GM10266 (cell line): ENCODE data around the gene FBP1.

ENCODE experiments used
- DNase-seq: peaks from one replicate; pipeline ENCODE4 v3.0.0; 2012; ENCODE audit errors: extremely low spot score
- TF ChIP-seq, protein P1 (sequence below): IDR thresholded peaks from 2 replicates; pipeline ENCODE4 v1.5.1; 2012; ENCODE audit warnings: mild to moderate bottlenecking, low read depth; ENCODE audit not compliant: control insufficient read depth, insufficient read depth; ENCODE audit errors: missing control alignments

Gene FBP1

DNA sequence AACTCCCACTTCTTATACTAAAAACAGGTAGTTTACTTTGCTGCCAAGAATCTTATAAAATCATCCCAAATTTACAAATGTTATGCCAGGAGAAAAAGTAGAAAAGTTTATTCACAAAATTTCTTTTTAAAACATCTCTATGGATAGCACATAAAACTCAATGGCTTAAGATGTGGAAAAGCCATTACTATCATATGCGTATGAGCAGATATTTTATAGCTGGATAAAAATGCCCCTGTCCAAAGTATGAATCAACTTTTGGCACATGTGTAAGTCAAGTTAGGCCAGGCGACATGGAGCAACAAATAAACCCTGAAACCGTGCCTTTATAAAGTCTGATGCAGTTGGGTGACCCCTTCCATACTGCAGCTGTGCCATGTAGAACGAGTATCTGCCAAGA is 38.6 kb upstream of the FBP1 start:
- TF ChIP-seq, protein P1, sequence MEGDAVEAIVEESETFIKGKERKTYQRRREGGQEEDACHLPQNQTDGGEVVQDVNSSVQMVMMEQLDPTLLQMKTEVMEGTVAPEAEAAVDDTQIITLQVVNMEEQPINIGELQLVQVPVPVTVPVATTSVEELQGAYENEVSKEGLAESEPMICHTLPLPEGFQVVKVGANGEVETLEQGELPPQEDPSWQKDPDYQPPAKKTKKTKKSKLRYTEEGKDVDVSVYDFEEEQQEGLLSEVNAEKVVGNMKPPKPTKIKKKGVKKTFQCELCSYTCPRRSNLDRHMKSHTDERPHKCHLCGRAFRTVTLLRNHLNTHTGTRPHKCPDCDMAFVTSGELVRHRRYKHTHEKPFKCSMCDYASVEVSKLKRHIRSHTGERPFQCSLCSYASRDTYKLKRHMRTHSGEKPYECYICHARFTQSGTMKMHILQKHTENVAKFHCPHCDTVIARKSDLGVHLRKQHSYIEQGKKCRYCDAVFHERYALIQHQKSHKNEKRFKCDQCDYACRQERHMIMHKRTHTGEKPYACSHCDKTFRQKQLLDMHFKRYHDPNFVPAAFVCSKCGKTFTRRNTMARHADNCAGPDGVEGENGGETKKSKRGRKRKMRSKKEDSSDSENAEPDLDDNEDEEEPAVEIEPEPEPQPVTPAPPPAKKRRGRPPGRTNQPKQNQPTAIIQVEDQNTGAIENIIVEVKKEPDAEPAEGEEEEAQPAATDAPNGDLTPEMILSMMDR, result no peak
- DNase-seq, result no peak

DNA sequence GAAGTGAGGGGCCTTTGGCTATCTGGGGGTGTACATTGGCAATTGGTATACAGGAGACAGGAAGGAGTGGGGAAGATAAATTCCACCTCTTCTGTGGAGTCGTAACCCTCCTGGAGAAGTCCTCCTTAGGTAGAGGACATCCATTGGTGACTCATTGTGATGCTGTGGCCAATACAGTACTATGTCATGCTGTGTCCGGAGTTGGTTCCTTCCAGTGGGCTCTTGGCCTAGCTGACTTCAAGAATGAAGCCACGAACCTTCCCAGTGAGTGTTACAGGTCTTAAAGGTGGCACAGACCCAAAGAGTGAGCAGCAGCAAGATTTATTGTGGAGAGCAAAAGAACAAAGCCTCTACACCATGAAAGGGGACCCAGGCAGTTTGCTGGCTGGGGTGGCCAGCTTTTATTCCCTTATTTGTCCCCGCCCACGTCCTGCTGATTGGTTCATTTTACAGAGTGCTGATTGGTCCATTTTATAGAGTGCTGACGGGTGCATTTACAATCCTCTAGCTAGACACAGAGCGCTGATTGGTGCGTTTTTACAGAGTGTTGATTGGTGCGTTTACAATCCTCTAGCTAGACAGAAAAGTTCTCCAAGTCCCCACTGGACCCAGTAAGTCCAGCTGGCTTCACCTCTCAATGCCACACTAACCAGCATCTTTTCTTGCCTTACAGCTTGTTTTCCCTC is 37.3 kb upstream of the FBP1 start:
- DNase-seq, result no peak
- TF ChIP-seq, protein P1, result no peak

DNA sequence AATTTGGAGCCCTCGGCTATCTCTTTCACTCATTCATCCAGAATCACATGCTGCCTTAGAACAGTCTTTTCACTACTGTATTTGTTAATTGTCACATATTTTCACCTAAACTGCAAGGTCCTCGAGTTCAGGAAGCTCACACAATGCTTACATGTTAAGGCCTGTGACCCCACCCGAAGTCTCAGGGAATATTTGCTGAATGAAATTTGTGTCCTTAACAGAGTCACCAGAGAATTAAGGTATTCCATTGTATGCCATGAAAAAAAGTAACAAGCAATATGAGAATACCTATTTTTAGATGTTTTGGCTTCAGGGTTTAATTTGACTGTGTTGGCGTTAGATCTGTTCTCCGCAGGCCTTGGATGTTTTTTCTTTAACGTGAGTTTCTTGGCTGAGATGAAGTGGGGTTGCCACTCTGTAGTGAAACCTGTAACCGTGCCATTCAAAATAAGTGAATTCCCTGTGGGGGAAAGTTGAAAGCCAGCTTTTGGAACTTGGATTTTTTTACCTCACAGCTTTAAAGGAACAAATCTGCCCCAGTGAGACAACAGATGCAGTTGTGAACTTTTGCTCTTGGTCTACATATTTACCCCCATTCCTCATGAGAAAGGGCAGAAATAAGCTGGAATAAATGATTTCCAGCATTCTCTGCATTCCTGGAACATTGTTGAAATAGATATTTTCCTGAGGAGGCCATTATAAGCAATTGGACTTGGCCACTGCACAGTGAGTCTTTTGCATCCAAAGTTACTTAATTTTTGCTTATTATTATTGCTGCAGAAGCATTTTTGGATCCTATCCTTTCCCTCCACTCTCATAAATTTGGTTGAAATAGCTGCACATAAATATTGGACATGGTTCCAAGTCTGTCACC is 35.9 kb upstream of the FBP1 start:
- TF ChIP-seq, protein P1, result no peak
- no peak for DNase-seq

DNA sequence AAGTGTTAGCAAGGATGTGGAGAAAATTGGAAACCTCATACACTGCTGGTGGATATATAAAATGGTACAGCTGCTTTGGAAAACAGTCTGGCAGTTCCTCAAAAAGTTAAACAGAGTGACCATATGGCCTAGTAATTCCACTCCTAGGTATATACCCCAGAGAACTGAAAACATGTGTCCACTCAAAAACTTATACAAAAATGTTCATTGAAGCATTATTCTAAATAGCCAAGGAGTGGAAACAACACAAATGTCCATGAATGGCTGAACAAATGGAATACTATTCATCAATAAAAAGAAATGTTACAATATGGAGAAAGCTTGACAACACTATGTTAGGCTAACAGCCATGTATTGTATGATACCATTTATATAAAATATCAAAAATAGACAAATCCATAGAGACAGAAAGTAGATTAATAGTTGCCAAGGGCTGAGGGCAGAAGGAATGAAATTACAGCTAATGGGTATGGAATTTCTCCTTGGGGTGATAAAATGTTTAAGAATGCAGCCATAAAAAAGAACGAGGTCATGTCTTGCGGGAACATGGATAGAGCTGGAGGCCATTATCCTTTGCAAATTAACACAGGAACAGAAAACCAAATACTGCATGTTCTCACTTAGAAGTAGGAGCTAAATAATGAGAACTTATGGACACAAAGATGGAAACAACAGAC is 33.6 kb upstream of the FBP1 start:
- TF ChIP-seq, protein P1, result no peak
- no peak for DNase-seq

DNA sequence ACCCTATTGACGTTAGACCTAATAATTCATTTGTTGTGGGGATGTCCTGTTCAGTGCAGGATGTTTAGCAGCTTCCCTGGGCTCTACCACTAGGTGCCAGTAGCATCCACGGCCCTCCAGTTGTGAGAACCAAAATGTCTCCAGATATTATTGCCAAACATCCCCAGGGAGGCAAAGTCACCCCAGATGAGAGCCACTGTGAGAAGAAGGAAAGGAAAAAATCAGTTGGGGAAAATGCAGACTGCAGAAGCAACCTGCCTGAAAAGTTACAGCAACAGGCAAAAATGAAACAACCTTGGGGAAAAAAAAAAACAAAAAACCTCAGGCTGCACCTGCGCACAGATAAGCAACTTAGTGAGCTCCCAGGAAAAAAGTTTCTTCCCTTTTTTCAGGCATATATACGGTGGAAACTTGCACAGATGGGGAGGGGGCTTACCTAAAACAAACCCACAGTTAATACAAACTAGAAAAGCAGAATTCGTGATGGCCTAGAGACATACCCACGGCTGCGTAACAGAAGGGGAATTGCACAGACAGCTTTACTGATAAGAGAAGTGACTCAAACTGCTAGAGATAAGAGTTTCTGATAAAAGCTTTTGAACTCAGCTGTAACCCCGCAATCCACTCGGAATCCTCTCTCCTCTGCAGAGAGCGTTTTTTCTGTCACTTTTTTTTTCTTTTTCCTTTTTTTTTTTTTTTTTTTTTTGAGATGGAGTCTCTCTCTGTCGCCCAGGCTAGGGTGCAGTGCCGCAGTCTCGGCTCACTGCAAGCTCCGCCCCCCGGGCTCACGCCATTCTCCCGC is 29.8 kb upstream of the FBP1 start:
- TF ChIP-seq, protein P1, result peak; percentile 82
- peak; percentile 52 for DNase-seq

DNA sequence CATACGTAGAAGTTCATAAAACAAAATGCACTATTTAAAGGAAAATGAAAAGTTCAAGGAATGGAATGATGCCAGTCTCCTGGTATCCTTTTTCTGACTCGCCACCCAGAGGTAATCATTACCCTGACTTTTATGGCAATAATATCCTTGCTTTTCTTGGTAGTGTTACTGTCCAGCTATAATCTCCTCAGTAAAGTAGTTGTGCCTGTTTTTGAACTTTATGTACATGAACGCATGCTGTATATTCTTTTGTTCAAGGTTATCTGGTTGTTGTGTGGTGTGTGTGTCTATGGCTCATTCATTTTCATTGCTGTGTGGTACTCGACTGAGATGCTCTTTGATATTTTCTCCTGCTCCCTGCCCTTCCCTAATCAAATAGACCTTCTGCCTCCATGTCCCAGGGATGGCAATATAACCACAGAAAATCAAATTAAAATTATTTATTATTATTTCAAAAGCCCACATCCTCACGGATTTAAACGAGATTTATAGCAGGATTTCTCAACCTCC is 29.2 kb upstream of the FBP1 start:
- DNase-seq, result no peak
- TF ChIP-seq, protein P1, result no peak
